SK-N-SH (cell line): ENCODE measurements around the gene PDE4B. TPM values are rescaled to one million over a fixed set of nuclear protein-coding genes. Genes with fewer than 3 reads are reported as not detected.

ENCODE experiments used
- CTCF ChIA-PET: fragments of 300-600, 350-600 bp; formaldehyde crosslinking; extraction: SDS; loops from one replicate; lab custom pipeline; 2021; lab: Yijun Ruan, JAX
- POLR2A ChIA-PET: fragments of 350-600 bp; sonication (Branson Sonifier 250); formaldehyde crosslinking; extraction: SDS; loops from one replicate; lab custom pipeline; 2020; ENCODE audit warnings: antibody characterized with exemption, inconsistent platforms; lab: Yijun Ruan, JAX
- DNase-seq: peaks from one replicate; pipeline ENCODE4 v3.0.0; 2012
- H2AFZ ChIP-seq: fragments of 200-600 bp; sonication (generic); 2 replicates; pipeline ENCODE4 v1.8.1; 2016; ENCODE audit warnings: antibody characterized with exemption, mild to moderate bottlenecking, low read depth
- H3F3A ChIP-seq: fragments of 200-600 bp; sonication (generic); replicated peaks from 2 replicates; pipeline ENCODE3; 2016; ENCODE audit warnings: antibody characterized with exemption, mild to moderate bottlenecking; ENCODE audit not compliant: insufficient read depth
- H3K27ac ChIP-seq, 2 experiments: fragments of 200-500 bp in 1 of 2; fragments of 200-600 bp in 1 of 2; sonication (Bioruptor generic) in 1 of 2; sonication (generic), shearing (Covaris generic) in 1 of 2; 2 replicates each; pipeline versions ENCODE4 v1.5.1 to v1.6.1; 2014 to 2016; ENCODE audit warnings: low read depth in 2 of 2, inconsistent platforms in 1 of 2, low read length in 1 of 2, mild to moderate bottlenecking in 1 of 2, mixed read lengths in 1 of 2
- H3K27me3 ChIP-seq: fragments of 200-600 bp; sonication (generic), shearing (Covaris generic); 2 replicates; pipeline ENCODE4 v1.6.1; 2016; ENCODE audit warnings: mixed run types; ENCODE audit not compliant: insufficient read depth
- H3K36me3 ChIP-seq, 2 experiments: fragments of 200-500 bp in 1 of 2; fragments of 200-600 bp in 1 of 2; sonication (Bioruptor generic) in 1 of 2; sonication (generic) in 1 of 2; replicated peaks in 1 of 2; 2 replicates each; pipeline versions ENCODE3 to v1.5.1; 2014 to 2016; ENCODE audit warnings: low read length in 1 of 2, mild to moderate bottlenecking in 1 of 2; ENCODE audit not compliant: insufficient read depth in 2 of 2, control insufficient read depth in 1 of 2
- H3K4me1 ChIP-seq, 2 experiments: fragments of 200-500 bp in 1 of 2; fragments of 200-600 bp in 1 of 2; sonication (Bioruptor generic) in 1 of 2; sonication (generic), shearing (Covaris generic) in 1 of 2; 2 replicates each; pipeline versions ENCODE4 v1.5.1 to v1.6.1; 2014 to 2016; ENCODE audit warnings: low read depth in 1 of 2, low read length in 1 of 2, mixed run types in 1 of 2; ENCODE audit not compliant: insufficient read depth in 2 of 2, control insufficient read depth in 1 of 2
- H3K4me2 ChIP-seq: fragments of 200-600 bp; sonication (generic), shearing (Covaris generic); 2 replicates; pipeline ENCODE4 v1.6.1; 2017; ENCODE audit warnings: mixed run types
- H3K4me3 ChIP-seq, 2 experiments: fragments of 200-500 bp in 1 of 2; fragments of 200-600 bp in 1 of 2; sonication (Bioruptor generic) in 1 of 2; sonication (generic), shearing (Covaris generic) in 1 of 2; 2 replicates each; pipeline versions ENCODE4 v1.5.1 to v1.8.1; 2014 to 2016; ENCODE audit warnings: low read depth in 2 of 2, inconsistent platforms in 1 of 2, low read length in 1 of 2, mild to moderate bottlenecking in 1 of 2, mixed read lengths in 1 of 2, moderate library complexity in 1 of 2
- H3K79me2 ChIP-seq: fragments of 200-600 bp; sonication (generic); 2 replicates; pipeline ENCODE4 v1.8.1; 2017; ENCODE audit warnings: mild to moderate bottlenecking; ENCODE audit not compliant: insufficient read depth
- H3K9ac ChIP-seq: fragments of 200-600 bp; sonication (generic); 2 replicates; pipeline ENCODE4 v1.6.1; 2017; ENCODE audit warnings: mixed run types
- H3K9me2 ChIP-seq: fragments of 200-600 bp; sonication (generic); 2 replicates; pipeline ENCODE4 v1.6.1; 2017; ENCODE audit warnings: mixed run types
- H3K9me3 ChIP-seq: fragments of 200-600 bp; sonication (generic); 2 replicates; pipeline ENCODE4 v1.6.1; 2017; ENCODE audit warnings: mixed run types, mild to moderate bottlenecking, moderate library complexity
- H4K20me1 ChIP-seq: fragments of 200-600 bp; sonication (generic); 2 replicates; pipeline ENCODE4 v1.6.1; 2017; ENCODE audit warnings: mild to moderate bottlenecking, mixed run types; ENCODE audit not compliant: insufficient read depth
- FOXJ3 ChIP-seq: sonication (generic); formaldehyde crosslinking; IDR thresholded peaks from 2 replicates; pipeline ENCODE4 v1.5.1; 2020; ENCODE audit warnings: mild to moderate bottlenecking, missing genetic modification reagents
- GABPA ChIP-seq: IDR thresholded peaks from 2 replicates; pipeline ENCODE4 v1.4.0; 2012; ENCODE audit warnings: low read depth, mild to moderate bottlenecking
- GATA2 ChIP-seq: sonication (generic); formaldehyde crosslinking; IDR thresholded peaks from 2 replicates; pipeline ENCODE4 v1.5.0; 2020; ENCODE audit warnings: mild to moderate bottlenecking, missing genetic modification reagents
- IRF3 ChIP-seq: fragments of 150-350 bp; IDR thresholded peaks from 2 replicates; pipeline ENCODE4 v1.6.1; 2016; ENCODE audit warnings: mild to moderate bottlenecking, low read depth, low read length
- JUND ChIP-seq: IDR thresholded peaks from 2 replicates; pipeline ENCODE4 v1.4.0; 2012
- NFIC ChIP-seq: IDR thresholded peaks from 2 replicates; pipeline ENCODE4 v1.4.0; 2012; ENCODE audit warnings: borderline replicate concordance
- NRF1 ChIP-seq: IDR thresholded peaks from 2 replicates; pipeline ENCODE4 v1.6.1; 2012; ENCODE audit warnings: low read depth, mild to moderate bottlenecking, low read length
- POLR2AphosphoS5 ChIP-seq: IDR thresholded peaks from 2 replicates; pipeline ENCODE4 v1.6.1; 2012; ENCODE audit warnings: low read depth, low read length
- RCOR1 ChIP-seq: fragments of 150-350 bp; IDR thresholded peaks from 2 replicates; pipeline ENCODE4 v1.6.1; 2017; ENCODE audit warnings: antibody characterized with exemption, low read length
- REST ChIP-seq: IDR thresholded peaks from 2 replicates; pipeline ENCODE4 v1.6.1; 2012; ENCODE audit warnings: mild to moderate bottlenecking, low read depth, low read length, moderate library complexity
- RXRA ChIP-seq: IDR thresholded peaks from 2 replicates; pipeline ENCODE4 v1.4.0; 2012; ENCODE audit warnings: low read depth, mild to moderate bottlenecking, borderline replicate concordance
- SMC3 ChIP-seq: IDR thresholded peaks from 2 replicates; pipeline ENCODE4 v1.6.1; 2012; ENCODE audit warnings: low read depth, low read length, improper control_type of control experiment
- USF2 ChIP-seq: fragments of 150-350 bp; IDR thresholded peaks from 2 replicates; pipeline ENCODE4 v1.6.1; 2017; ENCODE audit warnings: antibody characterized with exemption, low read length, low read depth, borderline replicate concordance
- WGBS: methylation state at CpG from one replicate; pipeline ENCODE4 v1.1.6; 2017; ENCODE audit warnings: low lambda C conversion rate; 5-methylcytosine and 5-hydroxymethylcytosine counted together
- polyA plus RNA-seq, 3 experiments: library from polyadenylated mRNA; depleted of rRNA; stranded (reverse); fragments of >200 nt; gene quantifications; 2 replicates each; pipeline ENCODE4 v1.2.3, GENCODE V29; 2012

PDE4B gene
- polyA plus RNA-seq, 1 of the 3 experiments (the other 2 are of a cell fraction): 1.9 TPM

GRCh38 chr1:66323958-66324625 lies 531.4 kb downstream of the PDE4B start:
- H3K36me3 ChIP-seq: no peaks in the 10 kb centered on the region
- H3K9me2 ChIP-seq: no peaks in the 10 kb centered on the region
- no peaks in the 10 kb centered on the region for H3F3A ChIP-seq
- no peak overlapping the region for H3K4me2 ChIP-seq
- ChIA-PET POLR2A (no interaction called here), CTCF (interaction anchor here (1.2 kb wide), 1 partner anchor 10 kb away, joined by 3 read pairs; no protein-coding TSS in a partner anchor)
- H3K9ac ChIP-seq: no peak overlapping the region
- H3K4me3 ChIP-seq: no peak overlapping the region
- peaks cover 0 to 3% of the 10 kb centered on the region in 2 experiments; a peak in 1 of 4 replicates for H3K4me1 ChIP-seq
- DNase-seq: no peak
- no peak for TF ChIP-seq NFIC
- TF ChIP-seq RXRA: no peak
- TF ChIP-seq RCOR1: no peak
- TF ChIP-seq POLR2AphosphoS5: no peak
- no peak for TF ChIP-seq IRF3
- TF ChIP-seq REST: no peak
- TF ChIP-seq SMC3: no peak
- no peak for TF ChIP-seq JUND
- no peak for TF ChIP-seq USF2
- TF ChIP-seq GATA2 (CRISPR knock-in tag): no peak
- no peak for TF ChIP-seq FOXJ3 (CRISPR knock-in tag)
- no peak for TF ChIP-seq GABPA
- TF ChIP-seq NRF1: no peak
- no peaks in the 10 kb centered on the region for H4K20me1 ChIP-seq
- H3K27ac ChIP-seq: no peak overlapping the region
- no peaks in the 10 kb centered on the region for H3K9me3 ChIP-seq
- no peaks in the 10 kb centered on the region for H3K79me2 ChIP-seq
- H2AFZ ChIP-seq: no peak overlapping the region
- H3K27me3 ChIP-seq: no peaks in the 10 kb centered on the region
- WGBS: 88% methylated on average over 3 of the region's 3 CpGs
